ENCODE results near the gene GFAP.

GRCh38 chr17:44859701-44860100, 55.6 kb downstream of the GFAP start:
- TF ChIP-seq ZBTB17 (tag by site-specific recombination; IDR thresholded peaks at IDR 0.05) (no peak), ZNF175 (tag by site-specific recombination; IDR thresholded peaks at IDR 0.05) (no peak), REST (tag by site-specific recombination; IDR thresholded peaks at IDR 0.05) (no peak), ZNF747 (tag by site-specific recombination; IDR thresholded peaks at IDR 0.05) (no peak), ZNF274 (IDR thresholded peaks at IDR 0.05; ENCODE audit: low read length) (no peak), ZNF274 (tag by site-specific recombination; IDR thresholded peaks at IDR 0.05; ENCODE audit: borderline replicate concordance) (no peak), SP2 (tag by site-specific recombination; IDR thresholded peaks at IDR 0.05) (no peak), ZNF561 (tag by site-specific recombination; IDR thresholded peaks at IDR 0.05; ENCODE audit: borderline replicate concordance) (no peak), ZNF777 (tag by site-specific recombination; IDR thresholded peaks at IDR 0.05; ENCODE audit: borderline replicate concordance) (no peak)
- TF ChIP-seq, protein P1, sequence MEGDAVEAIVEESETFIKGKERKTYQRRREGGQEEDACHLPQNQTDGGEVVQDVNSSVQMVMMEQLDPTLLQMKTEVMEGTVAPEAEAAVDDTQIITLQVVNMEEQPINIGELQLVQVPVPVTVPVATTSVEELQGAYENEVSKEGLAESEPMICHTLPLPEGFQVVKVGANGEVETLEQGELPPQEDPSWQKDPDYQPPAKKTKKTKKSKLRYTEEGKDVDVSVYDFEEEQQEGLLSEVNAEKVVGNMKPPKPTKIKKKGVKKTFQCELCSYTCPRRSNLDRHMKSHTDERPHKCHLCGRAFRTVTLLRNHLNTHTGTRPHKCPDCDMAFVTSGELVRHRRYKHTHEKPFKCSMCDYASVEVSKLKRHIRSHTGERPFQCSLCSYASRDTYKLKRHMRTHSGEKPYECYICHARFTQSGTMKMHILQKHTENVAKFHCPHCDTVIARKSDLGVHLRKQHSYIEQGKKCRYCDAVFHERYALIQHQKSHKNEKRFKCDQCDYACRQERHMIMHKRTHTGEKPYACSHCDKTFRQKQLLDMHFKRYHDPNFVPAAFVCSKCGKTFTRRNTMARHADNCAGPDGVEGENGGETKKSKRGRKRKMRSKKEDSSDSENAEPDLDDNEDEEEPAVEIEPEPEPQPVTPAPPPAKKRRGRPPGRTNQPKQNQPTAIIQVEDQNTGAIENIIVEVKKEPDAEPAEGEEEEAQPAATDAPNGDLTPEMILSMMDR (tag by site-specific recombination; IDR thresholded peaks at IDR 0.05) = no peak
- TF ChIP-seq, protein P2, sequence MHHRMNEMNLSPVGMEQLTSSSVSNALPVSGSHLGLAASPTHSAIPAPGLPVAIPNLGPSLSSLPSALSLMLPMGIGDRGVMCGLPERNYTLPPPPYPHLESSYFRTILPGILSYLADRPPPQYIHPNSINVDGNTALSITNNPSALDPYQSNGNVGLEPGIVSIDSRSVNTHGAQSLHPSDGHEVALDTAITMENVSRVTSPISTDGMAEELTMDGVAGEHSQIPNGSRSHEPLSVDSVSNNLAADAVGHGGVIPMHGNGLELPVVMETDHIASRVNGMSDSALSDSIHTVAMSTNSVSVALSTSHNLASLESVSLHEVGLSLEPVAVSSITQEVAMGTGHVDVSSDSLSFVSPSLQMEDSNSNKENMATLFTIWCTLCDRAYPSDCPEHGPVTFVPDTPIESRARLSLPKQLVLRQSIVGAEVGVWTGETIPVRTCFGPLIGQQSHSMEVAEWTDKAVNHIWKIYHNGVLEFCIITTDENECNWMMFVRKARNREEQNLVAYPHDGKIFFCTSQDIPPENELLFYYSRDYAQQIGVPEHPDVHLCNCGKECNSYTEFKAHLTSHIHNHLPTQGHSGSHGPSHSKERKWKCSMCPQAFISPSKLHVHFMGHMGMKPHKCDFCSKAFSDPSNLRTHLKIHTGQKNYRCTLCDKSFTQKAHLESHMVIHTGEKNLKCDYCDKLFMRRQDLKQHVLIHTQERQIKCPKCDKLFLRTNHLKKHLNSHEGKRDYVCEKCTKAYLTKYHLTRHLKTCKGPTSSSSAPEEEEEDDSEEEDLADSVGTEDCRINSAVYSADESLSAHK (tag by site-specific recombination; IDR thresholded peaks at IDR 0.05) = no peak
- TF ChIP-seq, protein P3, sequence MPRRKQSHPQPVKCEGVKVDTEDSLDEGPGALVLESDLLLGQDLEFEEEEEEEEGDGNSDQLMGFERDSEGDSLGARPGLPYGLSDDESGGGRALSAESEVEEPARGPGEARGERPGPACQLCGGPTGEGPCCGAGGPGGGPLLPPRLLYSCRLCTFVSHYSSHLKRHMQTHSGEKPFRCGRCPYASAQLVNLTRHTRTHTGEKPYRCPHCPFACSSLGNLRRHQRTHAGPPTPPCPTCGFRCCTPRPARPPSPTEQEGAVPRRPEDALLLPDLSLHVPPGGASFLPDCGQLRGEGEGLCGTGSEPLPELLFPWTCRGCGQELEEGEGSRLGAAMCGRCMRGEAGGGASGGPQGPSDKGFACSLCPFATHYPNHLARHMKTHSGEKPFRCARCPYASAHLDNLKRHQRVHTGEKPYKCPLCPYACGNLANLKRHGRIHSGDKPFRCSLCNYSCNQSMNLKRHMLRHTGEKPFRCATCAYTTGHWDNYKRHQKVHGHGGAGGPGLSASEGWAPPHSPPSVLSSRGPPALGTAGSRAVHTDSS (tag by site-specific recombination; IDR thresholded peaks at IDR 0.05) = no peak

All from HEK293 (cell line).